ENCODE data around the gene CACHD1. TPM values are rescaled to one million over a fixed set of nuclear protein-coding genes. Genes with fewer than 3 reads are reported as not detected.

CACHD1 gene
- total and polyA plus RNA-seq, 9 of the 15 experiments (the other 6 are each of a cell fraction or from before 2014, with no cell fraction given): 0.07 TPM; not detected in 8

GRCh38 chr1:64664299-64664698 lies 194.4 kb downstream of the CACHD1 start:
- H4K20me1 ChIP-seq (replicated peaks; ENCODE audit: control insufficient read depth, insufficient read depth, low read length): no peaks in the 10 kb centered on the region
- DNase-seq (ENCODE audit: extremely low read depth in 1 of 4, low spot score in 3 of 4): no peak
- no peak overlapping the region for H3K27ac ChIP-seq (ENCODE audit: extremely low read depth, low read depth, low read length)
- FAIRE-seq: no peak
- BruUV-seq (replicated peaks): no TSS peak
- H3K36me3 ChIP-seq (ENCODE audit: control insufficient read depth, insufficient read depth, low read length): no peaks in the 10 kb centered on the region
- no peaks in the 10 kb centered on the region for H3K9me3 ChIP-seq (replicated peaks; ENCODE audit: control insufficient read depth, insufficient read depth, low read depth, low read length)
- H3K9ac ChIP-seq (ENCODE audit: insufficient read depth in 1 of 2, low read depth in 2 of 2, low read length in 2 of 2): no peak overlapping the region
- H3K4me3 ChIP-seq: no peak overlapping the region
- no peak overlapping the region for H2AFZ ChIP-seq (ENCODE audit: low read depth, low read length)
- no peak overlapping the region for H3K4me2 ChIP-seq (ENCODE audit: insufficient read depth, low read length)
- WGBS (ENCODE audit: insufficient coverage, low coverage, missing lambda C conversion rate): 1% methylated on average over 6 of the region's 6 CpGs
- no peaks in the 10 kb centered on the region for H3K9me1 ChIP-seq (ENCODE audit: control insufficient read depth, insufficient read depth, low read length)
- no peaks in the 10 kb centered on the region for H3K79me2 ChIP-seq (ENCODE audit: control insufficient read depth, insufficient read depth, low read length)
- TF ChIP-seq ZNF561 (CRISPR knock-in tag; conservative IDR thresholded peaks at IDR 0.05): no peak
- no peak for TF ChIP-seq MCM7 (IDR thresholded peaks at IDR 0.05)
- no peak for ATAC-seq
- in situ Hi-C loops (cut with MboI): no loop called here
- intact Hi-C loops (cut with micrococcal nuclease): loop anchor here (5.0 kb wide), 1 partner anchor 397 kb away; no protein-coding TSS in a partner anchor
- peaks cover 3 to 6% of the 10 kb centered on the region in 2 experiments; a peak in 3 of 5 replicates for H3K27me3 ChIP-seq (ENCODE audit: control insufficient read depth in 2 of 2, insufficient read depth in 2 of 2, low read length in 2 of 2)
- no peaks in the 10 kb centered on the region for H3K4me1 ChIP-seq (replicated peaks in 1 of 2; ENCODE audit: control insufficient read depth in 2 of 2, insufficient read depth in 2 of 2, low read length in 2 of 2)
- CTCF ChIA-PET (ENCODE audit: low intra/inter-chr PET ratio): interaction anchor here (1.4 kb wide), 1 partner anchor 159 kb away, joined by 3 read pairs; no protein-coding TSS in a partner anchor
- POLR2A ChIA-PET: interaction anchor here (1.1 kb wide), 1 partner anchor 169 kb away, joined by 4 read pairs; no protein-coding TSS in a partner anchor

DNA sequence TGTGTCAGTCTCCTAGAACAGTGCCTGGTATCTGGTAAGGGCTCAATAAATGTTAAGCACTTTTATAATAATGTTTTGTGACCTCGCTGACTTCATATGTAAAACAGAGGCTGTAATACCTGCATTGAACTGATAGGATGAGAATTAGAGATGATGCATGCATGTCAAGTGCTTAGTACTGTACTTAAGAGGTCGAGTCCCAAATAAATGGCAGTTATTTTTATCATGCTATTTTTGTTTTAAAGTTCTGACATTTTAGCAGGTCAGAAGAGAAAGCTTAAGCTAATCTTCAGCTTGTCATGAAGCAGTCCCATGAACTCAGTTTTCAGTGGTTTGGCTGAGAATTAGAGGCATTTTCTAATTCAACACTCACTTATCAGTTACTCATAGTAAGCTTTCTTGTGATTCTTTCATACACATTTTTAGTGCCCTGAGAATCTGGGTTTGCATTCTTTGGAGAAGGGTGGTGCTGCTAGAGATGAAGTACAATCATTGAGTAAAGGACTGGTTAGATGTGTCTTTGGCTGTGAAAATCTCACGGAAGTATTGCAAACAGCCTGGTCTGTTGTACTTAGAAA lies 199.3 kb downstream of the CACHD1 start:
- Histone ChIP-seq H3K79me2 (ENCODE audit: control insufficient read depth, insufficient read depth, low read length) (no peaks in the 10 kb centered on the region), H3K4me1 (replicated peaks in 1 of 2; ENCODE audit: control insufficient read depth in 2 of 2, insufficient read depth in 2 of 2, low read length in 2 of 2) (no peaks in the 10 kb centered on the region), H3K27ac (ENCODE audit: extremely low read depth, low read depth, low read length) (no peak overlapping the region), H4K20me1 (replicated peaks; ENCODE audit: control insufficient read depth, insufficient read depth, low read length) (no peaks in the 10 kb centered on the region), H3K9ac (ENCODE audit: insufficient read depth in 1 of 2, low read depth in 2 of 2, low read length in 2 of 2) (no peak overlapping the region), H3K36me3 (ENCODE audit: control insufficient read depth, insufficient read depth, low read length) (no peaks in the 10 kb centered on the region), H3K4me2 (ENCODE audit: insufficient read depth, low read length) (no peak overlapping the region), H3K4me3 (no peak overlapping the region), H3K9me1 (ENCODE audit: control insufficient read depth, insufficient read depth, low read length) (no peaks in the 10 kb centered on the region), H3K27me3 (ENCODE audit: control insufficient read depth in 2 of 2, insufficient read depth in 2 of 2, low read length in 2 of 2) (no peaks in the 10 kb centered on the region; a peak in 1 of 5 replicates), H2AFZ (ENCODE audit: low read depth, low read length) (no peak overlapping the region), H3K9me3 (replicated peaks; ENCODE audit: control insufficient read depth, insufficient read depth, low read depth, low read length) (no peaks in the 10 kb centered on the region)
- FAIRE-seq (no peak), ATAC-seq (no peak), DNase-seq (ENCODE audit: extremely low read depth in 1 of 4, low spot score in 3 of 4) (no peak)
- ChIA-PET POLR2A (interaction anchor here (0.7 to 0.8 kb wide), 2 partner anchors 28 to 1196 kb away, joined by 3 read pairs; no protein-coding TSS in a partner anchor), CTCF (ENCODE audit: low intra/inter-chr PET ratio) (no interaction called here)
- in situ Hi-C loops (cut with MboI) (no loop called here), intact Hi-C loops (cut with micrococcal nuclease) (no loop called here)
- TF ChIP-seq SP2 (IDR thresholded peaks at IDR 0.05; ENCODE audit: extremely low read depth, low read depth, low read length, poor library complexity, severe bottlenecking): no peak
- no TSS peak for BruUV-seq (replicated peaks)
- WGBS (ENCODE audit: insufficient coverage, low coverage, missing lambda C conversion rate): 1% methylated on average over 3 of the region's 3 CpGs

Measured in K562 (cell line).